GM10266 (cell line): ENCODE results near the gene SLC39A9.

Source experiments
- DNase-seq: peaks from one replicate; pipeline ENCODE4 v3.0.0; 2012; ENCODE audit errors: extremely low spot score
- CTCF ChIP-seq: IDR thresholded peaks from 2 replicates; pipeline ENCODE4 v1.5.1; 2012; ENCODE audit warnings: mild to moderate bottlenecking, low read depth; ENCODE audit not compliant: control insufficient read depth, insufficient read depth; ENCODE audit errors: missing control alignments

The SLC39A9 gene

GRCh38 chr14:69368381-69368780 is 30.1 kb upstream of the SLC39A9 start:
- DNase-seq, result no peak
- no peak for TF ChIP-seq CTCF

- DNase-seq, result no peak
- no peak for TF ChIP-seq CTCF
Measured at GRCh38 chr14:69370061-69370460, 28.4 kb upstream of the SLC39A9 start.

DNA sequence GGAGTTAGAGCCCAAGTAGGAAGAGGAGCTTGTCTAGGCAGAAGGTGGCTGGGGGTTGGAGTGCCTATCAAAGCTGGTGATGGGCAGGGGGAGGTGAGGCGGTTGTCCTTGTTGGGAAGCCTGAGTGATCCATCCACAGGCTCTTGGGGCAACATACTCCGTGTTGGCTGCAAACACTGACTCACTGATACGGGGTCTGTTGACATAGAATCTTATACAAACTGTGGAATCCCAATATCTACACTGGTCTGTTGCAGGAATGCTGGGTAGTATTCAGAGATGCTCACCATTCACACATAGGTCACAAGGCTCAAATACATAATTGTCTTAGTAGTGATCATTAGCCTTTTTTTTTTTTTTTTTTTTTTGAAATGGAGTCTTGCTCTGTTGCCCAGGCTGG is 26.3 kb upstream of the SLC39A9 start:
- no peak for TF ChIP-seq CTCF
- DNase-seq, result no peak

DNA sequence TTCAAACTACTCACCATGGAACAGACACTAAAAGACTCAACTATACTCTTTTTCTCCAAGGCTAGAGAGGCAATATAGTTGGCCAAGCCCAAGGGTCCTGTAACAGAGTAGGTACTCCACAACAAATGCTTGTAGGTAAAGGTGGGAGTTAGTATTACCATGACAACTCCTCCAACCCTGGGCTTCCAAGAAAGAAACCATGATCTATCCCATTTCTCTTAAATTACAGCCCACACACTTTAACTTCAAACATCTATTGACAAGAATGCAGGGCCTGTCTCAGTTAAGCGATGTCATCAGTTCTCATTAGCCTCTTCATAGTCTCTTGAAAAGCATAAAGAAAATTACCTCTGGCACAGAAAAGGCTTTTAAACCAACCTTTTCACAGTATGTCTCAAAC is 25.4 kb upstream of the SLC39A9 start:
- DNase-seq, result no peak
- TF ChIP-seq CTCF, result no peak

DNA sequence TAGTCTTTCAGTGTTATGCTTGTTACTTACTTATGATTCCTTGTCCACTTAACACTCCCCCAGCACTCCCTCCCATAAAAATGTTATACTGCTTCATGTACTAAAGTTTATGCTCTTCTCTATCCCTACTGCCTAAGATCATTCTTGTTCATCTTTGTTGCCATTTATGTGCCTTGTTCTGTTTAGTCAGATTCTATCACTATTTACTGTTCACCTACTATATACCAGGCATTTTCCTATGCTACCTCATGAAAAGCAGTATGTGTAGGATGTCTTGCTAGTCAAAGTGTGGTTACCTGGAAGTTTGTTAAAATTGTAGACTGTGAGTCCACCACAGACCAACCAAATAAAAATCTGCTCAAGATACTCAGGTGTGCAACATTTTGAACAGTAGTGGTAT is 24.3 kb upstream of the SLC39A9 start:
- DNase-seq, result no peak
- no peak for TF ChIP-seq CTCF

- DNase-seq, result no peak
- TF ChIP-seq CTCF, result no peak
Measured at GRCh38 chr14:69375182-69375581, 23.3 kb upstream of the SLC39A9 start.

DNA sequence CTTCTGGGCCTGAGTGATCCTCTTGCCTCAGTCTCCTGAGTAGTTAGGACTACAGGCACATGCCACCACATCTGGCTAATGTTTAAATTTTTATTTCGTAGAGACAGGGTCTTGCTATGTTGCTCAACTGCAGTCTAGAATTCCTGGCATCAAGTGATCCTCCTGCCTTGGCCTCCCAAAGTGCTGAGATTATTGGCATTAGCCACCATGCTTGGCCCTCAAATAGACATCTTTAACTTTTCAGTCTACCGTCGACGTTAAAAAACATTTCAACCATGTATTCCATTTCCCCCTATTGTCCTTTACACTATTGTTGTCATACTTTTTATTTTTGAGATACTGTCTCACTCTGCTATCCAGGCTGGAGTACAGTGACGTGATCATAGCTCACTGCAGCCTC is 22.8 kb upstream of the SLC39A9 start:
- DNase-seq, result no peak
- TF ChIP-seq CTCF, result no peak

DNA sequence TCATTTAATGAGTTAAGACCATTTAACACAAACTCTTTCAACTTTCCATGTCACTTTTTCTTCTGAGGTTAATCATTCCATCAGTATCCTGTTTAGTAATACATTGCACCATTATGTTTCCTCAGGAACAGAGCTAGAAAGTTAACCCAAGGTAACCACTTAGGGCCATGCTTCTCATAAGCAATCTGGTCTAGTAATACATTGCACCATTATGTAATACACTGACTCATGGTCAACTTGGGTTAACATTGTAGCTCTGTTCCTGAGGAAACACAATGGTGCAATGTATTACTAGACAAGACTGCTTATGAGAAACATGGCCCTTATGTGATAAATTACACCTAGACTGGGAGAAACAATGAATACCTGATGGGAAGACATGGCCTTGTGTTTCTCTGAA is 22.1 kb upstream of the SLC39A9 start:
- no peak for DNase-seq
- TF ChIP-seq CTCF, result no peak
